RKO (cell line): Measurements from ENCODE around the gene RPUSD3.

Experiments used
- DNase-seq: peaks from one replicate; pipeline ENCODE4 v3.0.0-alpha.2; 2016; ENCODE audit warnings: low spot score

Gene RPUSD3

DNA sequence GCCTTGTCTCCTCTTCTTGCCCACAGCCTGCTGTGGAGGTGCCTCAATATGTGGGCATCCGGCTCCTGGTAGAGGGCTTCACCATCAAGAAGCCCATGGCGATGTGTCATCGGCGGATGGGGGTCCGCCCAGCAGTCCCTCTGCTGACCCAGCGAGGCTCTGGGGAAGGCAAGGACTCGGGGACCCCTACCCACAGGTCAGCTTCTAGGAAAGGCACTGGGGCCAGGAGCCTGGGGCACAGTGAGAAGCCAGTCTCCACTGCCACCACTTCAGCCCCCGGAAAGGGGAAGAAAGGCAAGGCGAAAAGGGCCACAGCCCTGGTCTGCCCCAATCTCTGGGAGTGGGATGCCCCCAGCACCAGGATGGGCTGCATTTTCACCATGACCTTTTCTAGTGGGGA, 10.7 kb downstream of the RPUSD3 start:
- DNase-seq: no peak

DNA sequence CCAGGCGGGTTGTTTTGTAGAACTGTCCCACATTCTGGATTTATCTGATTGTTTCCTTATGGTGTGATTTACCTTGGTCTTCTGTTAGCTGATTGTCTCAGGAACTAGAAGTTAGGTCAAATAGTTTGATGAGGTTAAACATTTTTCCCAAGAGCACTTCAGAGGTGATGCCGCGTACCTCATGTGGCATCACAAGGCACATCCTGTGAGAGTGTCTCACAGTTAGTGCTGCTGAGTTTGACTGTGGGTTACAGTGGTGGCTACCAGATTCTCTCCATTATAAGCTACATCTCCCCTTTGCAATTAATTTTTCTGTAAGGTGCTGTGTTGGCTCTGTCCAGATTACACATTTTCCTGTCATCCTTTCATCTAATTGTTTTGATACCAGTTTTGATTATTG, 12.6 kb downstream of the RPUSD3 start:
- DNase-seq: no peak

DNA sequence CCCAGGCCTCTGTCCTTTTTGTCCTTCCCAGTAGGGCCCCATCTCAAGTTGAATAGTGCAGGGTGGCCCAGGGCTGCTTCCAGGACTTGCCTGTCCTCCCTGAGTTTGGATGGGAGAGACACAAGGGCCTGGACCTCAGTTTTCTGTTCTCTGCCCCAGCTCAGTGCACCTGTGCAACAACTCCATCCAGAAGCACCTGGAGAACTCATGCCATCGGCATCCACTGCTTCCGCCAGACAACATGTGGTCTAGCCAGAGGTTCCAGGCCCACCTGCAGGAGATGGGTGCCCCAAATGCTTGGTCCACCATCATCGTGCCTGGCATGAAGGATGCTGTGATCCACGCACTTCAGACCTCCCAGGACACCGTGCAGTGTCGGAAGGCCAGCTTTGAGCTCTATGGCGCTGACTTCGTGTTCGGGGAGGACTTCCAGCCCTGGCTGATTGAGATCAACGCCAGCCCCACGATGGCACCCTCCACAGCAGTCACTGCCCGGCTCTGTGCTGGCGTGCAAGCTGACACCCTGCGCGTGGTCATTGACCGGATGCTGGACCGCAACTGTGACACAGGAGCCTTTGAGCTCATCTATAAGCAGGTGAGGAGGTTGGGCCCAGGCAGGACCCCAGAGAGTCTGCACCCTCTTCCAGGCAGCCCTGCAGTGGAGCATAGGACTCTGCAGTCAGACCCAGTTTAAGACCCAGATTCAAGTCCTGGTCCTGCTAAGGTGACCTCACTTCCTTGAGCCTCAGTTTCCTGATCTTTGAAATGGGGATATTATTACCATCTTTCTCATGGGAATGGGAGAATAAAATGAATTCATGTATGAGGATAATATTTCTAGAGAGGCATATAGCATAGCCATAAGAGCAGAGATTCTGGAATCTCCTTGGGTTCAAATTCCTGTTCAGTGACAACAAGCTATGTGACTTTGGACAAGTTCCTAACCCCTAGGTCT, 14.7 kb downstream of the RPUSD3 start:
- no peak for DNase-seq

DNA sequence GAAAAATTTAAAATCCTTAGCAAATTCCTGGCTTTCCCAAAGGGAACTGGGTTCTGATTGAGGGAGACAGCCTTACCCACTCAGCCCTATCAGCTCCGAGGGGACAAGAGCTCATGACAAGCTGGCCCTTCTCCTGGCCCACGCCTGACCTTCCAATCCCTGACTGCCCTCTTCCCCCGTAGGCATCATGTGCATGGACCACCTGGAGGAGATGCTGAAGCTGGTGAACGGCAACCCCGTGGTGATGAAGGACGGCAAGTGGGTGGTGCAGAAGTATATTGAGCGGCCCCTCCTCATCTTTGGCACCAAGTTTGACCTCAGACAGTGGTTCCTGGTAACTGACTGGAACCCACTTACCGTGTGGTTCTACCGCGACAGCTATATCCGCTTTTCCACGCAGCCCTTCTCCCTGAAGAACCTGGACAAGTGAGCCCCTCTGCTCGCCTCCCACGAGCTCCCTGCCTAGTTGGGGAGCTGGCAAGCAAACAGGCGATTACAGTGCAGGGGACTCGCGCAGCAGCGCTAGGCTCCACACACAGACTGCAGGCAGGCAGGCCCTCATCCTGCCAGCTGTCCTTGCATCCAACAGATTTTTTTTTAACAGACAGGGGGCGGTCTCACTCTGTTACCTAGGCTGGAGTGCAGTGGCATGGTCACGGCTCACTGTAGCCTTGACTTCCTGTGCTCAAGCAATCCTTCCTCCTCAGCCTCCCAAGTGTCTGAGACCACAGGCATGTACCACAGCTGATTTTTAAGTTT, 16.8 kb downstream of the RPUSD3 start:
- DNase-seq: no peak

DNA sequence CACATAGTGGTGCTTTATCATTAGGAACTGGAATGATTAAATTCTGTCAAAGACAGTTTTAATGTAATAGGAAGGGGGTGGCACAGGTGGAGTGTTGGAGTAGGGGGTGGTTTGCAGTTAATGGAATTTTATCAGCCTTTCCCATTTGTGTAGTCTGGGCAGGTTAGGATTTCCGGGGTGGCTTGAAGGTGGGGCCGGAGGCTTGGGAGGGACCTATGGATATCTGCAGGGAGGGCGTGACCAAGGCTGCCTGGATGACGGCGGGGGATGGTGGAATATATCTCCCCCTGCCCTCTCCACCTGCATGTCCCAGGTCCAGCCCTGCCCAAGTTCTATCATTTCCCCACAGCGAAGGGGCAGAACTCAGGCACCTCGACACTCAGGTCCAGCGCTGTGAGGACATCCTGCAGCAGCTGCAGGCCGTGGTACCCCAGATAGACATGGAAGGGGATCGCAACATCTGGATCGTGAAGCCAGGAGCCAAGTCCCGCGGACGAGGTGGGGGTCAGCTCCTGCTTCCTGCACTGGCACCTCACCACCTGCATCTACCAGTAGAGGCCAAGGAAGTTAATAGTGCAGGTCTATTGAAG, 18.3 kb downstream of the RPUSD3 start:
- no peak for DNase-seq

DNA sequence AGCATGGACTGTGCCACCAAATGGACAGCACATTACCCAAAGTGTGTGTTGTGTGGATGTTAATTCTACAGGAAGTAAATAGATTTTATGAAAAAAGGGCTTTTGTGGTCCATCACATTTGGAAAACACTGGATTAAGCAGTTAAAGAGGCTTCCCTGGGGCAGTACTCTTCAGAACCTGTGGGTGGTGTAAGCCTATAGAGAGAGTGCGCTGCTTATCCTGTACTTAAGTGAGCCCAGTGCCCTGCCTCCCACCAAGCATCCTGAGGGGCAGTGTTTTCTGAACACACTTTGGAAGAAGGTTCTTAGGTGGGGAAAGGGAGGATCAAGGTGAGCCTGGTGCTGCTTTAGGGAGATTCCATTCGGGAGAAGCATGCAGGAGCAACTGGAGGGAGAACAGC, 22.9 kb downstream of the RPUSD3 start:
- DNase-seq: peak; percentile 55

DNA sequence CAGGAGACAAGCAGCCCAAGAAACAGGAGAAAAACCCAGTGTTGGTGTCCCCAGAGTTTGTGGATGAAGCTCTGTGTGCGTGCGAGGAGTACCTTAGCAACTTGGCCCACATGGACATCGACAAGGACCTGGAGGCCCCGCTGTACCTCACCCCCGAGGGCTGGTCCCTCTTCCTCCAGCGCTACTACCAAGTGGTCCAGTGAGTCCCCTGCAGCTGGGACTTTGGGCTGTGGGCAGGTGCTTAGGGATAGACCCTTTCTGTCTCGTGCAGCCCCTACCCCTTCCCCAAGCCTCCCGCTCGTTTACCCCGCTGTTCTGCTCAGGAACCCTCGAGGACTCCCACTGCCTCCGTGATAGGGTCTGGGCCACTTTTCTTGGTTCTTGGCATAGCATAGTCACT, 23.3 kb downstream of the RPUSD3 start:
- no peak for DNase-seq

DNA sequence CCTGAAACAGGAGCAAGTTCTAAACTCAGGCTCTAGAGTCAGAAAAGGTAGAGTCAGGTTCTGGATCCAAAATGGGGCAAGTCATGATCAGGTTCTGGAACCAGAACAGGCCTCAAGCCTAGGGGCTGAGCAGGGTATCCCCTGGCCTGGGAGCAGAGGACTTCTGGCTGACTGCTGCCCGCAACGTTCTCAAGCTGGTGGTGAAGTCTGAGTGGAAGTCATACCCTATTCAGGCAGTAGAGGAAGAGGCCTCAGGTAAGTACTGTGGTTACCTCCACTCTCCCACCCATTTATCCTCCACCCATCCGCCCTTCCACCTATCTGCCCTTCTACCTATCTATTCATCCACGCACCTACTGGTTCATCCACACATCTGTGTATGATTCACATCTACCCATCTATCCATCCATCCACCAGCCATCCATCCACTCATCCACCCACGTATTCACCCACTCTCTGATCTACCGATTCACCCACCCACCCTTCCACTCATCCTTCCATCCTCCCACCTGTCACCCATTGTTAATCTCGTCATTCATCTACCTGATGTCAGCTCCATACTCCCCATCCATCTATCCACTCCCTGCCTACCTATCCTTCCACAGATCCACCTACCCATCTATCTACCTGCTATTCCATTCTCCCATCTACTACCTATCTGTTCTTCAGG, 25.0 kb downstream of the RPUSD3 start:
- DNase-seq: no peak

DNA sequence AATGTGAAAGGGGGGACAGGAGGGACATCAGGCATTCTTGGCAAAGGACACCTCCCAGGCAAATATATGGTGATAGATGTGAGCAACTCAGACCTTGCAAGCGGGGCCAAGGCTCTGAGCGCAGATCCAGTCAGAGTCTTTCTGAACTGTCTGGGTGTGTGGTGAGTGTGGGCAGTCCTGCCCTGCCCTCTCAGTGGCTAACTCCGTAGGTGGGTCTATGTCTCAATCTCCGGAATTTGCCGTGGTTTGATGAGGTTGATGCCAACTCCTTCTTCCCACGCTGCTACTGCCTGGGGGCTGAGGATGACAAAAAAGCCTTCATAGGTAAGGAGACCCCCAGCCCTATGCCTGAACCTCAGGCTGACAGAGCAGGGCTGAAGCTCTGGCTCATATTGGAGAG, 26.4 kb downstream of the RPUSD3 start:
- DNase-seq: no peak

DNA sequence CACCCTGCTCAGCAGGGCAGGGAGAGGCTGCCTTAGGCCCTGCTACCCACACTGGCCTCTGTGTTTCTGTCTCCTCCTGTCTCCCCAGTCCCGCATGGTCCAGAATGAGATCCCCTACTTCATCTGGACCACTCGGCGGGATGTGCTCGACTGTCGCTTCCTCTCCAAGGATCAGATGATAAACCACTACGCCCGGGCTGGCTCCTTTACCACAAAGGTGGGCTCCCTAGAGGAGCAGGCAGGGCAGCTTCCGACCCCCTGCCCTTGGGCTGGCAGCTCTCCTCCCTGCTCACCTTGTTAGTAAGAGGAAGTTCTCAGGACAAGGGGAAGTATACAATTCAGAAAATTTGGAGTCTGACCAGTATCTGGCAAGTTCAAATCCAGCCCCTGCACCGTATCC, 27.8 kb downstream of the RPUSD3 start:
- DNase-seq: no peak

DNA sequence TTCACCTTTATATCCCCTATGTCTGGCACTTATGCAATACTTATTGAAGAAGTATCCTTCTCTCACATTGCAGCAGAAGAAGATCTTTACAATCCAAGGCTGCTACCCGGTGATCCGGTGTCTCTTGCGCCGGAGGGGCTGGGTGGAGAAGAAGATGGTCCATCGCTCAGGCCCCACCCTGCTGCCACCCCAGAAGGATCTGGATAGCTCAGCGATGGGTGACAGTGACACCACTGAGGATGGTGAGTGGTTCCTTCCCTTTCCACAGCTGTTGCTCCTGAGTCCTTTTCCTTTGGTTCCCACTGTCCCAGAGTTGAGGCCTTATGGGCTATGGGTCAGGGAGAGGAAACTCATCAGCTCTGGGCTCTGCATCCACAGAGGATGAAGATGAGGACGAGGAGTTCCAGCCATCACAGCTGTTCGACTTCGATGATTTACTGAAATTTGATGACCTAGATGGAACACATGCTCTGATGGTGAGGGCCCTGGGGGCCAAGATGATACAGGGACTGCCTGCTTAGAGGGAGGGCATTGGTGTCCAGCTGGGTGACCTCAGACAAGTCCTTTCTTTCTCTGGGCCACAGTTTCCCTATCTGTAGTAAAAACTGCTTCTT, 30.8 kb downstream of the RPUSD3 start:
- no peak for DNase-seq

DNA sequence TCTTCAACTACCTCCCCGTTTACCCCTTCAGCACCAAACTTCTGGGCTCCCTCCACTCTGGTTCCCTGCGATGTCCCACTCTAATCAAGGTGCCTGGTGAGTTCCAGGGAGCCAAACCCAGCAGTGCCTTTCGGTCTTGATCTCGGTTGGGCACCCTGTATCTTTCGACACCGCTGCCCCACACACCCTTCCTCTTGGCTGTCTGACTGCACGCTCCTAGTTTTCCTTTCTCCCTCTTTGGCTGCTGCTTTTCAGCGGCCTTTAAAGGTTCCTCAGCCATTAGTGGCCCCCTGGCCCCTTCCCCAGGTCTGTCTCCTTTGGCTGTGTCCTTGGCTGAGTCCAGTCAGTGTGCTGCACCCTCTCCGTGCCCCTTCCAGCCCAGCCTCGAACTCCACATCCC, 33.0 kb downstream of the RPUSD3 start:
- no peak for DNase-seq

DNA sequence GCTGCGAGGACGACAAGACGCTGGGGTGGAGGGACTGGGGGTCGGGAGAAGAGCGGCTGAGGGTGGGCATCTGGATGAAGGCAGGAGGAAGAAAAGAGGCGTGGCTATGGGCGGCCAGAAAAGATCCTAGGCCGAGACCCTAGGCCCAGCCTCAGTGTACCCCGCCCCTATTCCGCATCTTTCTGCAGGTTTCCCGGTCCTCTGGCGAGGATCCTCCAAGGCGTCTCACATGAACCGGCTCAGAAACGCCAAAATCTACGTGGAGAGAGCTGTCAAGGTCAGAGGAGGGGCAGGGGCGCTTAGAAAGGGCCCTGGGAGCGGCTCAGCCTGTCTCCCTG, 33.4 kb downstream of the RPUSD3 start:
- no peak for DNase-seq

DNA sequence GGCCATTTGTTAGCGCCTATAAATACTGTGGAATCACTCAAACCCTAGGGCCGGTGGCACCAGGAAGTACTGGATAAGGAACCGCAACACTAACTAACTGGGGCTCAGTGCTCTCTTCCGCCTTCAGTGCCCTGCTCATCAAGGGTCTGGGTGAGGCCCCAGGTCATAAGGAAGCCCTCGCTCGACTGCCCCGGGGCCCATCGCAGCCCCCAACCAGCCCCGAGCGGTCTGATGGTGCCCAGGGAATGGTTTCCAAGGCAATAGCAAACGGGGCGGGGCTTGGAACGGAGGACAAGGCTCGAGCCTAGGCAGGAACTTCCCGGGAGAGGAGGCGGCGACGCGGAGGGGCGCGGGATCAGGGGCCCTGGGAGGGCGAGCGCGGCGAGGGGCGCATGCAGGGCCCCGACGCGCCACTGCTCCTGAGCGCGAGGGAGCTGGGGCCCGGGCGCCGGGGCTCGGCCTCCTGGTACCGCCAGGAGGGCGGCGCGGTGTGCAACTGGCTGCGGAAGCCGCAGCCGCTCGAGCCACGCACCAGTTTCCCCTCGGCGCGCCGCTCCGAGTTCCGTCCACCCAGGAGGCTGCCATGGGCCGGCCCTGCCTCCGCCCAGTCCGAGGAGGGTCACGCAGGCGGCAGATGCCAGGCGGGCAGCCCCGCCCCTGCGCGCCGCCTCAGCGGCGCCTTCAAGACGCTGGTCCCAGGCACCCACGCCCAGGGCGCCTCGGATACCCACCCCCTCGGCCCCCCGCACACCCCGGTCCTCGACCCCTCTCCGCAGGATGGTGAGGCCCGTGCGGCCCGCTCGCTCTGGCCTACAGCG, 34.0 kb downstream of the RPUSD3 start, which contains the start of gene TTLL3:
Gene TTLL3 (plus strand): TSS at position 648 of the 818 bp plus-strand sequence. CDS start 400 bp downstream, outside the sequence.
- DNase-seq: peak; percentile 49

DNA sequence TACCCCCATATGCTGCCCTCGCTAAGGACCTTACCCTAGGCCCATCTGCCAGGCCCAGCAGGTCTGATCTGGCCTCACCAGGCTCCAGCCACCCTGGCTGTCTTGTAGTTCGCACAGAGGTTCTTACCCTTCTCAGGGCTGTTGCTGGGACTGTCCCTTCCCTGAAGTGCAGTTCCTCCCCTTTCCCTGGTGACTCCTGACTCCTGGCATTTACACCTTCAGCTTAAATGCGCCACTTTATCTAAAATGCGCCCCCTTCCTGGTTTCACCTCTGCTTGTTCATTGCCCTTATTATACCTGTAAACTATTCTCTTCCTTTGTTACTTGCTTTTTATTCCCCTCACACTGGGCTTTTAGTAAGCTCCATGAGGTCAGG, 34.6 kb downstream of the RPUSD3 start:
- DNase-seq: no peak

DNA sequence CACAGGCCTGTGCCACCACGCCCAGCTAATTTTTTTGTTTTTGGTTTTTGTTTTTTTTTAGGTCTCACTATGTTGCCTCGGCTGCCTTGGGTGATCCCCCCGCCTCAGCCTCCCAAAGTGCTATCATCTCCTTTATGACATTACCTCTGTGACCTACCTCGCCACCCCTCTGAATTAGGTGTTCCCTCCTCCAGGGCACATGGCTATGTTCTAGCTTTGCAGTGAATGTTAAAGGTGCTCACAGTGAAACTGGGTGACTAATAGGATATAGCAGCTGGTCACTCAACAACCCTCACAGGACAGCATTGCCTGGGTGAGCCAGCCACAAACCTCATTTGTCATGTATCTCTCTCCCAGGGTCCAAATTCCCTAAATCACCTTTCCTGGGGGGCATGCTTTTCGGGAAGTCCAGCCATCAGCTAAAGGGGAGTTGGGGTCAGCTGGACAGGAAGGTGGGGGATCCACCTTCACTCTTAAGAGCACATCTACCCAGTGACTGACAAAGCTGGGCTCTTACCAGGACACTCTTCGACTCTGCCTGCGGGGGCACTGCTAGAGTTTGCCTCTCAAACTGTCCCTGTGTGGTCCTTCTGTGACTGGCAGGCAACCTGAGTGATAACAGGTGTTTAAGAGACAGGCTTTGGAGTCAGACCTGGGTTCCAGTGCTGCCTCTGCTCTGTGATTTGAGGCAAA, 35.3 kb downstream of the RPUSD3 start:
- DNase-seq: peak; percentile 80

DNA sequence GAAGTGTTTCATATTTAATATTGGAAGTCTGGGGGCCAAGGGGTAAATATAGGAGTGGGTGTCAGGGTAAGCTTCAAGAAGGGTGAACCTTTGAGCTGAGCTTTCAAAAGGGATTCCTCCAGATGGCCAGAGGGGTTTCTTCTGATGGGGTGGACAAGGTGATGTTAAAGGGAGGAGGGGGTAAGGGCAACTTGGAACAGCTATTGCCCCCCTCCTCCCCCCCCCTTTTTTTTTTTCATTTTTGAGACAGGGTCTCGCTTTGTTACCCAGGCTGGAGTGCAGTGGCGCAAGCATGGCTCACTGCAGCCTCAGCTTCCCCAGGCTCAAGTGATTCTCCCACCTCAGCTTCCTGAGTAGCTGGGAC, 35.8 kb downstream of the RPUSD3 start:
- DNase-seq: no peak

DNA sequence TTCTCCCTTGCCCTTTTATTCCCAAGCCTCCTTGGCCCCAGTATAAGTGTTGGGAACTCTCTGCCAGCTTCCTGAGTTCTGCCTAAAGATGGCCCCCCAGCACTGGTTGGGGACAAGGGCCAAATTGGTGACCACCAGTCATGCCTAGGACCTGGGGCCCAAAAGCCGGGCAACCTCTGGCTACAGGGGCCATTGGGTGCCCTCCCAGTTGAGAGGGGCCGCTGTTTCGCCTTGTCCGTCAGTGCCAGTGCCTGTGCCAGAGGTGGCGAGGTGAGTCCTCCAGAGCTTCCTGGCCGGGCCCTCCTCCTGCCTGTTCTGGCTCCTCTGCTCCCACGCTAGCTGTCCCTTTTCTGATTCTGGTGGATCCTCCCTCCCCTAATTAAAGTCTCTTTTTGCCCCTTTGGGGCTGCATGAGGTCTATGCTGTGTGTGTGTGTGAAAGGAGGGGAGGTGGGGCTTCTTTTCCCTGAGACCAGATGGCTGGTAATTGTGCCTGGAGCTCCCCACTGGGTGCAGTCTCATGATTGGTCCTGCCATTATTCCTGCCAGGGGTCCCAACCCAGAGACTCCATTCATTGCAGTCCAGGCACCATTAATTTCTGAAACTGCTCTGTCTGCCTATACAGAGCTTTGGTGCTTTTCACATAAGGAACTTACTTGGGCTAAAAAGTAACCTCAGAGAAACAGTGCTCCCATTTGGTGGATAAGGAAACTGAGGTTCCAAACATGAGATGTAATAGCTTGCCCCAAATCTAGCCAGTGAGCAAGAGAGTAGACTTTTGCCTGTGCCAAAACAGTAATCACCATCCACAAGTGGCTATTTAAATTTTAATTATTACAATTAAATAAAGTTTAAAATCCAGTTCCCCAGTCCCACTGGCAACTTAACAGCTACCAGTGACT, 36.9 kb downstream of the RPUSD3 start:
- no peak for DNase-seq

DNA sequence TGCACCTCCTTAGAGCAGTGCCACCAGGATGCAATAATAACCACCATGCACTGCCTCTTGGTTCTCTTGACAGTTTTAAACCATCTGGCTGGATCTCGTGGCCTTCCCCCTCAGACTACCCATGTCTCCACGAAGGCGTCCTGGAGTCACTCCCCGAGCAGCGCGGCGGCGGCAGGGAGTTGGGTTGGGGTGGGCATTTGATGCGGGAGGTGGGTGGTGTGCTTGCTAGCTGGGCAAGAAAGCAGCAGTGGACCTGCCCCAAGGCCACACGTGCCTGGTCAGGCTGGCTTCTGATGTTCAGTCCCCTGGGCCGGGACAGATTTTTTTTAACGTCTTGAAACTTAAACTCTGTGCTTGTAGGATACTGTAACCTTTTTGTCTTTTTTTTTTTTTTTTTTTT, 37.7 kb downstream of the RPUSD3 start:
- DNase-seq: no peak
